T-cell (primary cell): Measurements from ENCODE around the gene U2AF2. TPM values are rescaled to one million over a fixed set of nuclear protein-coding genes. Genes with fewer than 3 reads are reported as not detected.

ENCODE experiments used
- ATAC-seq, 4 experiments: fragments of 200-7000 bp in 3 of 4; fragments of 150-1000 bp in 1 of 4; cut with Tn5 transposase; replicated peaks in 1 of 4; 1 replicate in 3 of 4; 2 replicates in 1 of 4; pipeline ENCODE4 v1.10.0; 2021; ENCODE audit warnings: moderate library complexity in 3 of 4, mild to moderate bottlenecking in 2 of 4, moderate number of reproducible peaks in 1 of 4
- CTCF ChIA-PET, 2 donors: fragments of 300-600 bp; sonication (Branson Sonifier 250); formaldehyde crosslinking; loops; one replicate each; lab custom pipeline; 2022; ENCODE audit warnings: antibody characterized with exemption in 2 of 2; lab: Charles Lee
- POLR2A ChIA-PET, 2 donors: fragments of 300-600 bp; sonication (Branson Sonifier 250); formaldehyde crosslinking; loops; one replicate each; lab custom pipeline; 2022; ENCODE audit warnings: antibody characterized with exemption in 2 of 2; lab: Charles Lee
- DNase-seq, 35 experiments: peaks; one replicate each; pipeline versions ENCODE4 v3.0.0 to v3.0.0-alpha.2; 2013 to 2023
- H3K27ac ChIP-seq: one replicate; pipeline ENCODE4 v1.5.1; 2013; ENCODE audit warnings: low read length
- H3K27me3 ChIP-seq, 2 experiments: replicated peaks in 1 of 2; 1 replicate in 1 of 2; 2 replicates in 1 of 2; pipeline versions ENCODE4 v1.6.1 to v1.7.0; 2013; ENCODE audit warnings: low read length in 1 of 2, mixed read lengths in 1 of 2; ENCODE audit not compliant: control insufficient read depth in 2 of 2, insufficient read depth in 2 of 2; ENCODE audit errors: extremely low read depth in 1 of 2
- H3K36me3 ChIP-seq, 2 donors: 1 replicate in 1 of 2; 2 replicates in 1 of 2; pipeline versions ENCODE4 v1.6.1 to v1.7.0; 2013; ENCODE audit warnings: low read length in 1 of 2; ENCODE audit not compliant: control insufficient read depth in 2 of 2, insufficient read depth in 1 of 2; ENCODE audit errors: extremely low read depth in 1 of 2
- H3K4me1 ChIP-seq, 2 experiments: 1 replicate in 1 of 2; 2 replicates in 1 of 2; pipeline versions ENCODE4 v1.6.1 to v1.7.0; 2013; ENCODE audit warnings: low read length in 2 of 2, mixed read lengths in 1 of 2; ENCODE audit not compliant: insufficient read depth in 2 of 2, control insufficient read depth in 1 of 2; ENCODE audit errors: extremely low read depth in 1 of 2
- H3K4me3 ChIP-seq, 2 donors: 1 replicate in 1 of 2; 2 replicates in 1 of 2; pipeline versions ENCODE4 v1.5.1 to v1.7.0; 2013; ENCODE audit warnings: mild to moderate bottlenecking in 2 of 2, low read length in 1 of 2, moderate library complexity in 1 of 2; ENCODE audit not compliant: control insufficient read depth in 1 of 2; ENCODE audit errors: extremely low read depth in 1 of 2
- H3K9me3 ChIP-seq: 2 replicates; pipeline ENCODE4 v1.7.0; 2013
- H3K27ac Mint-ChIP-seq, 2 donors: one replicate each; pipeline ENCODE4 v1.8.0; 2020 to 2021; ENCODE audit warnings: mild to moderate bottlenecking in 2 of 2, mixed read lengths in 2 of 2
- H3K27me3 Mint-ChIP-seq, 2 donors: one replicate each; pipeline ENCODE4 v1.8.0; 2021 to 2022; ENCODE audit warnings: mixed read lengths in 2 of 2
- H3K36me3 Mint-ChIP-seq: one replicate; pipeline ENCODE4 v1.8.0; 2021; ENCODE audit warnings: mixed read lengths
- H3K4me1 Mint-ChIP-seq, 3 donors: one replicate each; pipeline ENCODE4 v1.8.0; 2020 to 2022; ENCODE audit warnings: mixed read lengths in 3 of 3, mild to moderate bottlenecking in 1 of 3
- H3K4me3 Mint-ChIP-seq, 3 donors: one replicate each; pipeline ENCODE4 v1.8.0; 2020 to 2022; ENCODE audit warnings: mild to moderate bottlenecking in 3 of 3, mixed read lengths in 3 of 3, moderate library complexity in 3 of 3
- H3K9me3 Mint-ChIP-seq, 3 donors: one replicate each; pipeline ENCODE4 v1.8.0; 2020 to 2022; ENCODE audit warnings: mixed read lengths in 3 of 3
- WGBS: methylation state at CpG from one replicate; pipeline ENCODE4 v1.1.5; 2013; ENCODE audit warnings: missing lambda C conversion rate; ENCODE audit not compliant: insufficient coverage; 5-methylcytosine and 5-hydroxymethylcytosine counted together
- total RNA-seq, 35 experiments: library from RNA in 6 of 35; stranded (reverse) in 6 of 35; fragments of 120-200 nt in 1 of 35; gene quantifications; one replicate each; pipeline versions ENCODE4 v1.2.1 to v1.2.4 and lab custom pipeline; 2013 to 2026

U2AF2 gene
- total RNA-seq, 5 donors from 2014 or later (not counting 1 experiment from before 2014, with no cell fraction given) = 254 to 310 (median 303) TPM

- Histone ChIP-seq H3K4me1 (peaks cover 0 to 14% of the 10 kb centered on the region in 2 experiments), H3K9me3 (no peaks in the 10 kb centered on the region), H3K27me3 (no peaks in the 10 kb centered on the region), H3K27ac (no peak overlapping the region), H3K4me3 (no peak overlapping the region), H3K36me3 (peaks cover 46 to 75% of the 10 kb centered on the region in 2 donors)
- peaks cover under 1 to 8% (median 8%) of the 10 kb centered on the region in 3 donors for H3K4me1 Mint-ChIP-seq
- no peak overlapping the region for H3K27ac Mint-ChIP-seq
- WGBS = 98% methylated on average over 24 of the region's 31 CpGs
- no peaks in the 10 kb centered on the region for H3K27me3 Mint-ChIP-seq
- H3K4me3 Mint-ChIP-seq = no peak overlapping the region
- ChIA-PET CTCF (no interaction called here), POLR2A (no interaction called here)
- no peaks in the 10 kb centered on the region for H3K9me3 Mint-ChIP-seq
- DNase-seq (no peak), ATAC-seq (no peak)
- H3K36me3 Mint-ChIP-seq = peaks cover 18% of the 10 kb centered on the region
These were observed 36.1 kb downstream of the U2AF2 start for GRCh38 chr19:55690769-55691545.

GRCh38 chr19:55691561-55692481 lies 37.0 kb downstream of the U2AF2 start:
- H3K4me1 ChIP-seq = peaks cover 0 to 14% of the 10 kb centered on the region in 2 experiments
- no peaks in the 10 kb centered on the region for H3K27me3 ChIP-seq
- H3K9me3 Mint-ChIP-seq = no peaks in the 10 kb centered on the region
- H3K4me3 Mint-ChIP-seq = no peak overlapping the region
- no peak overlapping the region for H3K27ac Mint-ChIP-seq
- peaks cover 45 to 78% of the 10 kb centered on the region in 2 donors for H3K36me3 ChIP-seq
- no peak overlapping the region for H3K27ac ChIP-seq
- H3K4me3 ChIP-seq = no peak overlapping the region
- POLR2A ChIA-PET = interaction anchor here in 1 of 2 donors (0.6 kb wide), 1 partner anchor 23 kb away, joined by 9 read pairs; no protein-coding TSS in a partner anchor
- peaks cover 15% of the 10 kb centered on the region for H3K36me3 Mint-ChIP-seq
- CTCF ChIA-PET = interaction anchor here in 1 of 2 donors (0.6 kb wide), 1 partner anchor 546 kb away, joined by 5 read pairs; no protein-coding TSS in a partner anchor
- no peaks in the 10 kb centered on the region for H3K9me3 ChIP-seq
- 96% methylated on average over 27 of the region's 31 CpGs for WGBS
- H3K27me3 Mint-ChIP-seq = no peaks in the 10 kb centered on the region
- H3K4me1 Mint-ChIP-seq = peaks cover 0 to 6% (median 3%) of the 10 kb centered on the region in 3 donors
- ATAC-seq (no peak), DNase-seq (no peak)

GRCh38 chr19:55692681-55693081 lies 37.8 kb downstream of the U2AF2 start:
- no peaks in the 10 kb centered on the region for H3K27me3 ChIP-seq
- no peak for DNase-seq
- Mint-ChIP-seq H3K36me3 (peaks cover 20% of the 10 kb centered on the region), H3K27ac (no peak overlapping the region), H3K4me3 (no peak overlapping the region), H3K27me3 (no peaks in the 10 kb centered on the region), H3K9me3 (no peaks in the 10 kb centered on the region), H3K4me1 (peaks cover 0 to 2% (median 0%) of the 10 kb centered on the region in 3 donors)
- CTCF ChIA-PET = no interaction called here
- H3K4me1 ChIP-seq = peaks cover 0 to 8% of the 10 kb centered on the region in 2 experiments
- POLR2A ChIA-PET = no interaction called here
- ATAC-seq = no peak
- H3K36me3 ChIP-seq = peaks cover 49 to 73% of the 10 kb centered on the region in 2 donors
- 97% methylated on average over 17 of the region's 19 CpGs for whole genome bisulfite sequencing
- no peaks in the 10 kb centered on the region for H3K9me3 ChIP-seq
- no peak overlapping the region for H3K27ac ChIP-seq
- no peak overlapping the region for H3K4me3 ChIP-seq

- ChIA-PET POLR2A (no interaction called here), CTCF (no interaction called here)
- H3K9me3 Mint-ChIP-seq = no peaks in the 10 kb centered on the region
These were observed 38.6 kb downstream of the U2AF2 start for GRCh38 chr19:55693336-55693974.

GRCh38 chr19:55694241-55694655 lies 39.4 kb downstream of the U2AF2 start:
- no peaks in the 10 kb centered on the region for H3K9me3 Mint-ChIP-seq
- ChIA-PET POLR2A (no interaction called here), CTCF (no interaction called here)
- DNase-seq (no peak), ATAC-seq (no peak)
- 94% methylated on average over 15 of the region's 15 CpGs for WGBS
- H3K9me3 ChIP-seq = no peaks in the 10 kb centered on the region
- H3K4me1 ChIP-seq = no peaks in the 10 kb centered on the region
- H3K27ac ChIP-seq = no peak overlapping the region
- H3K4me3 Mint-ChIP-seq = no peak overlapping the region
- H3K4me1 Mint-ChIP-seq = no peaks in the 10 kb centered on the region
- H3K36me3 ChIP-seq = peaks cover 44 to 64% of the 10 kb centered on the region in 2 donors
- no peak overlapping the region for H3K4me3 ChIP-seq
- H3K27me3 Mint-ChIP-seq = no peaks in the 10 kb centered on the region
- no peaks in the 10 kb centered on the region for H3K27me3 ChIP-seq
- peaks cover 22% of the 10 kb centered on the region for H3K36me3 Mint-ChIP-seq
- no peak overlapping the region for H3K27ac Mint-ChIP-seq

More at GRCh38 chr19:55693336-55693974, 38.6 kb downstream of the U2AF2 start:
- Histone ChIP-seq H3K27ac (no peak overlapping the region), H3K36me3 (peaks cover 43 to 71% of the 10 kb centered on the region in 2 donors), H3K27me3 (no peaks in the 10 kb centered on the region), H3K4me1 (no peaks in the 10 kb centered on the region), H3K9me3 (no peaks in the 10 kb centered on the region), H3K4me3 (no peak overlapping the region)
- Mint-ChIP-seq H3K4me1 (no peaks in the 10 kb centered on the region), H3K36me3 (peaks cover 23% of the 10 kb centered on the region), H3K27me3 (no peaks in the 10 kb centered on the region), H3K4me3 (no peak overlapping the region), H3K27ac (no peak overlapping the region)
- WGBS = 94% methylated on average over 16 of the region's 20 CpGs
- no peak for ATAC-seq
- DNase-seq = no peak
